HFFc6 (cell line): ENCODE data around the gene LEMD3. TPM values are rescaled to one million over a fixed set of nuclear protein-coding genes. Genes with fewer than 3 reads are reported as not detected.

ENCODE experiments used
- DNase-seq: peaks from one replicate; pipeline ENCODE4 v3.0.0-alpha.2; 2018
- H3K27ac Mint-ChIP-seq: 2 replicates; pipeline ENCODE4 v1.8.0; 2020; ENCODE audit warnings: mild to moderate bottlenecking, mixed read lengths
- H3K27me3 Mint-ChIP-seq: 2 replicates; pipeline ENCODE4 v1.8.0; 2021; ENCODE audit warnings: mild to moderate bottlenecking, moderate library complexity, mixed read lengths; ENCODE audit not compliant: insufficient read depth
- H3K36me3 Mint-ChIP-seq: 2 replicates; pipeline ENCODE4 v1.8.0; 2021; ENCODE audit warnings: low read depth, mixed read lengths
- H3K4me1 Mint-ChIP-seq: 2 replicates; pipeline ENCODE4 v1.8.0; 2020; ENCODE audit warnings: low read depth, mixed read lengths
- H3K4me3 Mint-ChIP-seq: 2 replicates; pipeline ENCODE4 v1.8.0; 2020; ENCODE audit warnings: mild to moderate bottlenecking, moderate library complexity, mixed read lengths
- H3K9me3 Mint-ChIP-seq: 2 replicates; pipeline ENCODE4 v1.8.0; 2020; ENCODE audit warnings: mild to moderate bottlenecking, mixed read lengths
- total RNA-seq, 6 experiments: library from RNA; stranded (reverse); fragmentation: NEBNext Ultra II Directional; extraction: Animal tissue kit (Norgen Biotek cat#: 25700); gene quantifications; 2 replicates in 1 of 6; 3 replicates in 5 of 6; pipeline ENCODE4 v1.2.3, GENCODE V29; 2021
- TF ChIP-seq, protein P1 (sequence below): fragments of 200-600 bp; sonication (generic); IDR thresholded peaks from 2 replicates; pipeline ENCODE4 v1.5.0; 2021; ENCODE audit warnings: antibody characterized with exemption, mild to moderate bottlenecking

LEMD3 gene
- total RNA-seq, 6 experiments from 2014 or later = 16.7 to 21.5 (median 17.8) TPM

DNA sequence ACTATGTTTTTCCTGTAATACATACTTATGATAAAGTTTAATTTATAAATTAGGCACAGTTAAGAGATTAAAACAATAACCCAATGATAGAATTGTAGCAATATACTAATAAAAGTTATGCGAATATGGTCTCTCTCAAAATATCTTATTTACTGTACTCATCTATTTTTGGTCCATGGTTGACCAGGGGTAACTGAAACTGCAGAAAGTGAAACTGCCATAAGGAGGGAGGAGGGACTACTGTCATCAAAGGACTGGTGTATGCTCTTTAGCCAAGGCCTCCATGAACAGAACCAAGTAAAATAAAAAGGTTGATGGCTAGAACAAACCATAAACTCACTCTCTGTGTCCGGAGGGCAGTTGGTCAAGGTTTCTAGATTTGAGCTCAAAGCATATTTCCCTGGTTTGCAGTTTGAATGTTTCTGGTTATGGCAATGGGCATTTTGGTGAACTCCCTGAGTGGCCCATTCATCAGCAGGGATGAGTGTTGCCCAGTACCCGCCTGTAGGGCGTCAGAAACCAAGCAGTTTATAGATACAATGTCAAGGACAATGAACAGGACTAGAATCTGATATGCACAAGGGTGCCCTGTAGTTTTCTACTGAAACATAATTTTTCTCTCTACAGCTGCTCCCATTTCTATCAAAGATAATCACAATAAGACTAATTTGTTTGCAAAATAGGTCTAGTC lies 19.8 kb downstream of the LEMD3 start:
- no peaks in the 10 kb centered on the region for H3K9me3 Mint-ChIP-seq
- no peak overlapping the region for H3K4me3 Mint-ChIP-seq
- no peaks in the 10 kb centered on the region for H3K27me3 Mint-ChIP-seq
- H3K27ac Mint-ChIP-seq = no peak overlapping the region
- peaks cover 16% of the 10 kb centered on the region; the same call in 1 of the 2 replicates for H3K4me1 Mint-ChIP-seq
- no peak for DNase-seq
- peaks cover 16% of the 10 kb centered on the region; the same call in 1 of the 2 replicates for H3K36me3 Mint-ChIP-seq
- TF ChIP-seq, protein P1, sequence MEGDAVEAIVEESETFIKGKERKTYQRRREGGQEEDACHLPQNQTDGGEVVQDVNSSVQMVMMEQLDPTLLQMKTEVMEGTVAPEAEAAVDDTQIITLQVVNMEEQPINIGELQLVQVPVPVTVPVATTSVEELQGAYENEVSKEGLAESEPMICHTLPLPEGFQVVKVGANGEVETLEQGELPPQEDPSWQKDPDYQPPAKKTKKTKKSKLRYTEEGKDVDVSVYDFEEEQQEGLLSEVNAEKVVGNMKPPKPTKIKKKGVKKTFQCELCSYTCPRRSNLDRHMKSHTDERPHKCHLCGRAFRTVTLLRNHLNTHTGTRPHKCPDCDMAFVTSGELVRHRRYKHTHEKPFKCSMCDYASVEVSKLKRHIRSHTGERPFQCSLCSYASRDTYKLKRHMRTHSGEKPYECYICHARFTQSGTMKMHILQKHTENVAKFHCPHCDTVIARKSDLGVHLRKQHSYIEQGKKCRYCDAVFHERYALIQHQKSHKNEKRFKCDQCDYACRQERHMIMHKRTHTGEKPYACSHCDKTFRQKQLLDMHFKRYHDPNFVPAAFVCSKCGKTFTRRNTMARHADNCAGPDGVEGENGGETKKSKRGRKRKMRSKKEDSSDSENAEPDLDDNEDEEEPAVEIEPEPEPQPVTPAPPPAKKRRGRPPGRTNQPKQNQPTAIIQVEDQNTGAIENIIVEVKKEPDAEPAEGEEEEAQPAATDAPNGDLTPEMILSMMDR = no peak

GRCh38 chr12:65192963-65193516 lies 23.7 kb downstream of the LEMD3 start:
- H3K36me3 Mint-ChIP-seq = peaks cover 20% of the 10 kb centered on the region
- no peaks in the 10 kb centered on the region for H3K27me3 Mint-ChIP-seq
- no peaks in the 10 kb centered on the region for H3K9me3 Mint-ChIP-seq
- DNase-seq = no peak
- TF ChIP-seq, protein P1 = no peak
- no peak overlapping the region for H3K27ac Mint-ChIP-seq
- no peak overlapping the region for H3K4me3 Mint-ChIP-seq
- peaks cover 21% of the 10 kb centered on the region for H3K4me1 Mint-ChIP-seq

GRCh38 chr12:65194949-65195348 lies 25.6 kb downstream of the LEMD3 start:
- H3K27ac Mint-ChIP-seq = no peak overlapping the region
- H3K27me3 Mint-ChIP-seq = no peaks in the 10 kb centered on the region
- H3K36me3 Mint-ChIP-seq = peaks cover 20% of the 10 kb centered on the region
- TF ChIP-seq, protein P1 = no peak
- H3K4me1 Mint-ChIP-seq = peaks cover 35% of the 10 kb centered on the region
- H3K4me3 Mint-ChIP-seq = no peak overlapping the region
- H3K9me3 Mint-ChIP-seq = no peaks in the 10 kb centered on the region
- no peak for DNase-seq

DNA sequence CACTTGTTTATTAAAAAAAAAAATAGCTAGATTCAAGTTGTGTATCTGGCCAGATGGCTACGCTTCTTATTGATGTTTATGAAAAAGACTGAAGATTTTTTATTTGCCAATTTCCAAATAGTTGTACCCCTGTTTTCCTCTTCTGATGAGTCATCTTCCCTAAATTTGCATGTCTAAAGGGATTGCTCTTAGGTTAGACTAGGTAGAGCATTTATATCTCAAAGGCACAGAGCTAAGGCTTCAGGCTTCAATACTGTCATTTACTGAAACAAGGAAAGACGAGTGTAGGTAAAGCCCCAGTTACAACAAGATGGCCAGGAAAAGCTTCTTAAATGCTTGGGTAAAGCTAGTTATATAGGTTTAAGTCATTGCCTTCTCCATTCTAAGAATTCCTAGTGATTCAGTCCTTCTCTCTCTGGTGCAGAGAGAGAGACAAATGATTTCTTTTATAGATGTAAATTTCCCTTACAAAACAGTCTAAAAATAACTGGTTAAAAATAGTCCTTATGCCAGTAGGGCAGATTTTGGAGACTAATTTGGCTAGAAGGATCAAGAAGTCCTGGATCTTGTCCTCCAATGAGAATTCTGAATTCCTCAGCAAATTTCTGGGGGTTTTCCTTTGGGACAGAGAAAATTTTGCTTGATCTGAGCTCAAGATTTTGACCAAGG lies 26.1 kb downstream of the LEMD3 start:
- H3K4me3 Mint-ChIP-seq = no peak overlapping the region
- no peaks in the 10 kb centered on the region for H3K9me3 Mint-ChIP-seq
- TF ChIP-seq, protein P1 = no peak
- H3K36me3 Mint-ChIP-seq = peaks cover 26% of the 10 kb centered on the region
- no peak overlapping the region for H3K27ac Mint-ChIP-seq
- no peaks in the 10 kb centered on the region for H3K27me3 Mint-ChIP-seq
- H3K4me1 Mint-ChIP-seq = peaks cover 40% of the 10 kb centered on the region
- no peak for DNase-seq

- TF ChIP-seq, protein P1 = no peak
- H3K36me3 Mint-ChIP-seq = peaks cover 27% of the 10 kb centered on the region
- H3K27ac Mint-ChIP-seq = no peak overlapping the region
Measured at GRCh38 chr12:65196762-65197567, 27.6 kb downstream of the LEMD3 start.

More at GRCh38 chr12:65196762-65197567, 27.6 kb downstream of the LEMD3 start:
- Mint-ChIP-seq H3K27me3 (no peaks in the 10 kb centered on the region), H3K4me1 (peaks cover 48% of the 10 kb centered on the region), H3K9me3 (no peaks in the 10 kb centered on the region), H3K4me3 (no peak overlapping the region)
- no peak for DNase-seq
